Lung microvascular endothelial cell (primary cell): ENCODE results near the gene TMEM43. TPM values are rescaled to one million over a fixed set of nuclear protein-coding genes. Genes with fewer than 3 reads are reported as not detected.

Experiments used
- DNase-seq, 2 donors: peaks; one replicate each; pipeline versions ENCODE4 v3.0.0 to v3.0.0-alpha.2; 2010; ENCODE audit warnings: low read depth in 2 of 2
- total RNA-seq: library from RNA; depleted of rRNA; stranded (reverse); fragments of >200 nt; gene quantifications from 2 replicates; pipeline ENCODE4 v1.2.1, GENCODE V29; 2014

TMEM43 gene
- total RNA-seq, 1 donor from 2014 or later: 87.3 TPM

DNA sequence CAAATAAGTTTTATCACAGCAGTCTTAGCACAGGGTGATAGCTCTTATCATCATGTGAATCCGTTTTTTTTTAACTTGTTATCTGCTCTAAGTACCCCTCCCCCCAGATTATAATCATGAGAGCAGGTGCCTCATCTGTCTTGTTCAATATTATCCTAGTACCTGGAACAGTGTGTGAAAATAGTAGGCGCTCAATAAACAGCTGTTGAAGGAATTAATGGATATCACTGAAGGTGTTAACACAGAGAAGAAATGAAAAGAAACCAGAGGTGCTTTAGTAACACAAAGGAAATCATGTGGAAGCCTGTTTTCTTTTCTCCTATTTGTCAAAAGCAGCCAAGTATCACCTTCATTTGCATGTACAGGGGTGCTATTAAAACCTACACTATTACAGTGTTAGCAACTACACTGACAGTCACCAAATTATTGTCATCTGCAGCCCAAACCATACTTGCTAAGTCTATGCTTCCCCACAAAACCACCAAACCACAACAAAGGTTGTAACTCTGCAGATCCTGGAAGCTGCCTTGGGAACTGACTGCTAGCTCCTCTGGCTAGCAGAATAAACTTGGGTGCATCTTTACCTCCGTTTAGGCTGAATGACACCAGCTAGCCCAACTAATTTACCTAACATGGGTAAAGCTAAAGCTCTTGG, 50.7 kb downstream of the TMEM43 start:
- no peak for DNase-seq

DNA sequence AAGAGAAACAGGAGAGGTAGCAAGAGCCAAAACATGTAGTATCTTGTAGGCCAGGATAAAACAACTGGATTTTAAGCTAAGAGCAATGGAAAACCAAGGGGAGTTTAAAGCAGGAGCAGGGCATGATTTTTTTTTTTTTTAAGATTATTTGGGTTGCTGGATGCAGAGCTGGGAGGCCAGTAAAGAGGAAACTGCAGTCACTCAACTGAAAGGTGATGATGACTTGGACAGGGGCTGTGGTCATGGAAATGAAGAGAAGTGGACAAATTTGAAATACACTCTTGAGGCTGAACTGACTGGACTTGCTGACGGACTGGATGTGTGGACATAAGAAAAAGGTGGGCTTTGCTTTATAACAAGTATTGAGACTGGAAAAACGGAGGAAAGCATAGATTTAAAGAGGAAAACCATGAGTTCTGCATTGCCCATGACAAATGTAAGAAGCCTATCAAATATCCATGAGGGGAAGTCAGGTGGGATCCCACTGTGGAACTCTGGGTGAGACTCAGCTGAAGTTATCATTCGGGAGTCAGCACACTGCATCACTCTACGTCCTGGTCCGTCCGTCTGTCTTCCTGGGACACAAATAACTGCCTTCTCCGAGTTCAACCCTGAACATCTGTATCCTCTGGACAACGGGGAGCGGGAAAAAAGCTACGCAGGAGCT, 52.9 kb downstream of the TMEM43 start:
- peak in 1 of 2 donors; percentile 17 for DNase-seq

DNA sequence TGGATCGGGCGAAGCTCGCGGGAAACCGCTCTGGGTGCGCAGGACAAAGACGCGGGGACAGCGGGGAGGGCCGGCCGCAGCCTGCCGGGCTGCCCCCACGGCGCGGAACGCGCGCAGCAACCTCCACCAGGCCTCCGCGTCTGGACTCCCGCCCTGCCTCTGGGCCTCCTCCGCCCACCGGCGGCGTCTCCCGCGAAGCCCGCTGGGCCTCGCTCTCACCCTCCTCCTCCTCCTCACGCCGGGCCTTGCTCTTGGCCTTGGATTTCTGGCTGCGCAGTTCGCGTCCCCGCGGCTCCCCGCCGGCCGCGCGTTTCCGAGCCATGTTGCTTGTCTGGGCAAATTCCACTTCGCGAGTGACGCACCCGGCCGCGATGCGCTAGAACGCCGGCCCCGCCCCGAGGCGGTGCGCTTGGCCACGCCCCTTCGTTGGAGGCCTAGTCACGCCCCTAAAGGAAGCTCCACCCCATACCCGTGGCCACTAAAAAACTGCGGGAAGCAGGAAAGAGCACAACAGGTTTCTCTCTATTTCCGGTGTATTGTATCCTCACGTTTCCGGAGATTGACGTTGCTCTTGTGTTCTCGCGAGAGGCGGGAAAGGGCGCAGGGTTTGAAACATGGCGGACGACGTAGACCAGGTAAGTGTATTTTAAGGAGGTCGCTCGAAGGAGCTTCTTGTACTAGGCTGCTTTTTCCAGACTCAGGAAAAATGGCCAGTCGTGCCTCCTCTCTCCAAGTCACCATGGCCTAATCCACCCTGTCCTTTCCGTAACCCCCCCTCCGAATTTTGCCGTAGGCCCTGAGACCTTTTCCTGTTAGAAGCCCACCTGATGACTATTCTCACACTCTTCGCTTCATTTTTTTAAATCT, 53.6 kb downstream of the TMEM43 start, which contains the start of the genes LSM3 and XPC:
Gene LSM3 (plus strand): TSS at position 571 of the 867 bp plus-strand sequence. CDS start 44 bp downstream, at position 615.
Gene XPC (minus strand): TSS at position 355 of the 867 bp plus-strand sequence. CDS start 33 bp downstream, at position 322.
- DNase-seq: peak; percentile 99

DNA sequence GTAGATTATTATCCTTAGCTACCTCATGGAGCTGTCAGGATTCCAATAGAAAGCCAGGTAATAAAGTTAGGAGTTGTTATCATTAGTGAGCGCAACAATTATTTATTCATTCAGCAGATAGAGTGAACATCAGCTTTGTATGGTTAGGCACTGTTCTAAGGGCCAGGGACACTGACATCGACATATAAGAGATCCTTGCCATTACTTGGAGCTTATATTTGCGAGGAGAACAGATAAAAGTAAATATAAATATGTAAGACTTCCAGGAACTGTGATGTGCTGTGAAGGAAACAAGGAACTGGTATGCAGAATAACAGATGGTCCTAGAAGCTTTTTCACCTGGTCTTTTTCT, 54.2 kb downstream of the TMEM43 start:
- peak in 1 of 2 donors; percentile 5 for DNase-seq

DNA sequence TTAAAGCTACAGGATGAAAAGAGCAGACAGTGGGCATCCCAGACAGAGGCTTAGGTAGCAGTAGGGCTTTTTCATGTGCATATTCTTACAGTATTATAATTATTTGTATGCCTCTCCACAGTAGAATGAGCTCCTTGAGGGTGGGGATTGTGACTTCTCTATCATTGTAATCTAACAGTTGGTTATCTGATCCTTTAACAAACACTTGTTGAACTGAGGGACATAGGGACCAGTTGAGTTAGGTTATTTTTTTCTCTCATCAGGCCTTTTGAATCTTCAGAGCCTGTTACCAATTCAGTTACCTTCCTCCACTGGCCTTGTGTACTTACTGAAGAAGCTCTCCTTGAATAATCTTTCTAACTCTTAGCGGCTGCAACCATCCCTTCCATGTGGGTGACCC, 54.9 kb downstream of the TMEM43 start:
- no peak for DNase-seq

DNA sequence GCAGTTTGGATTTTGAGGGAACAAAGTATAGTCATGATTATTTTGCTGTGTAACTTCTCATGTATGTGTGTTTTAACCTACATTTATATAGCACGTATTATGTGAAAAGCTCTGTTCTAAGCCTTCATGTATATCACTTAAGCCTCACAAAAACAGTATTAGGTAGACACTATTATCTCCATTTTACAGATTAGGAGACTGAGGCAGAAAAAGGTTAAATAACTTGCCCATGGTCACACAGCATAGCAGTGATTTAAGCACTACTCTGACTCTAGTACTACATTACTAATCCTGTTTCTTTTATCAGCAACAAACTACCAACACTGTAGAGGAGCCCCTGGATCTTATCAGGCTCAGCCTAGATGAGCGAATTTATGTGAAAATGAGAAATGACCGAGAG, 56.4 kb downstream of the TMEM43 start:
- DNase-seq: no peak

DNA sequence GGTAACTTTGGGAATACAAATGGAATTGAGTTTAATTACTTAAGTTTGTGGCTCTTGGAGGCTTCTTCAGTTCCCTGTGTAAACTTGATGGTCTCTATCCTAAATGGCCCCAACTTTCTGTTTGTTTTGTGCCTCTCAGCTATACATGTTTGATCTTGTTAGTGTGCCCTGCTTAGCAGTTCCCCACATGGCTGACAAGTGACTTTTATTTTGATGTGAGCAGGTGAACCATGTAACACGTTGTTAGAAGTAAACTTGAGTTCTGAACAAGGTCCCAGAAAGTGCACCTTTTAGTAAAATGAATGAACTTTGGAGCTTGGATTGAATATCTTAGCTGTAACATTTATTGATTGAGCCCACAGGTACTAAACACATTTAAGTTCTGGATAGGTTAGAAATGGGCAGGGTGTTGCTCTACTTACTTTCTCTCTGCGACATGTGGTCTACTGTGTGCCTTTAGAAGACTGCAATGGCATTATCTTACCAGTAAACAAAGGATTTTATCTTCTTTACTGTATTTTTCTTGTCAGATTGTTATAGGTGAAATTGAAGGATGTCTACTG, 58.2 kb downstream of the TMEM43 start:
- DNase-seq: no peak

DNA sequence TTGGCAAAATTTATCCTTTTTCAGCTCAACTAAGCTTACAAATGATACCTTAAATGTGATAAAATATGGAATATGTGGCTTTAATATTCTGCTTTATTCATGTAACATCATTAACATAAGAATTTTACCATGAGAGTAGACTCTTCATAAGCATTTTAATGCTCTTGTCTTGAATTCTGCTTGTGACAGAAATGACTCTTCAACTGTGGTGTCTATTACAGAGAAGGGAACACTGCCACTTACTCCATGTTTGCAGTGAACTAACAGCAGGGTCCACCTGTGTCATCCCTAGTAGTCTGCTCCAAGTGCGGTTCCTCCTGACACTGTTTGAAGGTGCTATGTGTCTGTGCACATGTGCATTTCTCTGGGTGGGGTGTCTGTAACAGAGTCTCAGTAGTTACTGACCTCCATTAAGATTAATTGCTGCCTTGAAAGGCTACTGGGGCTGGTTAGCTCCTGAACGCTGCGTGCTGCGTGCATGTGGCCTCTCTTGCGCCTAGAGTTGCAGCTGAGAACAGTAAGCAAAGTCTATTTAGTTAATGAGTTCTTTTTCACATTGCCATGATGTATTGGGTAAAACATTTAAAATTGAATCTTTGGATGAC, 62.1 kb downstream of the TMEM43 start:
- no peak for DNase-seq

DNA sequence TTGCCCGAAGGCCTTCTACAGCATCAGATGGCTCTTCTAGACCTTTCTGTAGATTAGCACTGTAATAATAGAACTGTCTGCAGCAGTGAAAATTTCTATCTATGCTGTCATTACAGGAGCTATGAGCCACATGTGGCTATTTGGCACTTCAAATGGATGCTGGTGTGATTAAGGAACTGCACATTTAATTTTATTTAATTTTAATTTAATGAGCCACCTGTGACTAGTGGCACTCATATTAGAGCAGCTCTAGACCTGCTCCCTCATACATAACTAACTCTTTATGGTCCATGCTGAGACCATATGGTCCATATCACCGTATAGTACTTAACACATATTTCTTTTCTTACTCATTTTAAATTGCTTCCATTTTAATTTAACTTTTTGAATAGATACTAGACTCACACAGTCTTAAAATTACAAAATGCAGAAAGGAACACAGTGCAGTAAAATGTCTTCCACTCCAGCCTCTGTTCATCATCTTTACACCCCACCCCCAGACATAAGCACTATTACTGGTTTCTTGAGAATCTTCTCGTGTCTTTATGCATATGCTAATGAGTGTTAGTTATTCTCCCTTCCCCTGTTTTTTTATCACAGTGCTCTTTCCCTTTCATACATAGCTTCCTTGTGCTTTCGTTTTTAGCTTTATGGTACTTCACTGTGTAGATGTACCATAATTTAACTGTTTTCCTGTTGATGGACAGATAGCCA, 63.3 kb downstream of the TMEM43 start:
- DNase-seq: no peak

Other genes starting within 250 kb of the TMEM43 start
- gene WNT7A, start 245.0 kb upstream of the TMEM43 start, total RNA-seq: not detected in 2 replicates
- 9.6 and 13.1 TPM in 2 replicates for gene CHCHD4, start 182 bp upstream of the TMEM43 start, total RNA-seq
- 26.0 and 31.6 TPM in 2 replicates for gene XPC, start 53.5 kb downstream of the TMEM43 start, total RNA-seq
- 6.0 and 7.4 TPM in 2 replicates for gene LSM3, start 53.8 kb downstream of the TMEM43 start, total RNA-seq